ENCODE data around the gene NAV3. TPM values are rescaled to one million over a fixed set of nuclear protein-coding genes. Genes with fewer than 3 reads are reported as not detected.

Gene NAV3
- polyA plus RNA-seq, 1 of the 3 experiments (the other 2 are of a cell fraction) = 10.5 TPM

- no peak overlapping the region for H2AFZ ChIP-seq (ENCODE audit: low read depth)
- H3K4me3 ChIP-seq (ENCODE audit: low read depth in 2 of 2, low read length in 1 of 2) = no peak overlapping the region
- H3K9me3 ChIP-seq = no peaks in the 10 kb centered on the region
- TF ChIP-seq EZH2phosphoT487 (IDR thresholded peaks at IDR 0.05; ENCODE audit: borderline replicate concordance, low read depth) = no peak
- no peak for TF ChIP-seq REST (IDR thresholded peaks at IDR 0.05; ENCODE audit: low read depth, low read length)
- TF ChIP-seq PBX3 (IDR thresholded peaks at IDR 0.05) = no peak
- TF ChIP-seq ZBTB33 (IDR thresholded peaks at IDR 0.05; ENCODE audit: borderline replicate concordance, low read depth) = no peak
- TF ChIP-seq MAX (IDR thresholded peaks at IDR 0.05; ENCODE audit: low read depth) = no peak
- TF ChIP-seq JUND (IDR thresholded peaks at IDR 0.05) = no peak
- no peak for TF ChIP-seq SMC3 (IDR thresholded peaks at IDR 0.05; ENCODE audit: low read depth, low read length)
- no peak for TF ChIP-seq POLR2AphosphoS5 (IDR thresholded peaks at IDR 0.05; ENCODE audit: low read depth, low read length)
- TF ChIP-seq RAD21 (IDR thresholded peaks at IDR 0.05; ENCODE audit: low read length) = no peak
- no peak for TF ChIP-seq GATA2 (CRISPR knock-in tag; IDR thresholded peaks at IDR 0.05)
- no peak for TF ChIP-seq SIN3A (IDR thresholded peaks at IDR 0.05; ENCODE audit: borderline replicate concordance, low read depth, low read length)
- TF ChIP-seq TAF1 (IDR thresholded peaks at IDR 0.05; ENCODE audit: borderline replicate concordance, low read depth, low read length) = no peak
- TF ChIP-seq NRF1 (IDR thresholded peaks at IDR 0.05; ENCODE audit: low read depth, low read length) = no peak
- H3K27ac ChIP-seq (ENCODE audit: low read depth in 2 of 2, low read length in 1 of 2) = no peak overlapping the region
- H3K9ac ChIP-seq = no peak overlapping the region
- H3K4me2 ChIP-seq = no peak overlapping the region
- H3K4me1 ChIP-seq (ENCODE audit: control insufficient read depth in 1 of 2, insufficient read depth in 2 of 2, low read depth in 1 of 2, low read length in 1 of 2) = no peaks in the 10 kb centered on the region
- H3F3A ChIP-seq (replicated peaks; ENCODE audit: insufficient read depth) = no peaks in the 10 kb centered on the region
- H3K9me2 ChIP-seq = no peaks in the 10 kb centered on the region
- no peaks in the 10 kb centered on the region for H3K36me3 ChIP-seq (replicated peaks in 1 of 2; ENCODE audit: control insufficient read depth in 1 of 2, insufficient read depth in 2 of 2, low read length in 1 of 2)
- H3K79me2 ChIP-seq (ENCODE audit: insufficient read depth) = no peaks in the 10 kb centered on the region
- no peaks in the 10 kb centered on the region for H4K20me1 ChIP-seq (ENCODE audit: insufficient read depth)
- CTCF ChIA-PET = no interaction called here
- H3K27me3 ChIP-seq (ENCODE audit: insufficient read depth) = no peaks in the 10 kb centered on the region
- POLR2A ChIA-PET = no interaction called here
- no peak for DNase-seq
Measured at GRCh38 chr12:77785211-77785610, 45.5 kb upstream of the NAV3 start.
